CD4-positive, CD25-positive, alpha-beta regulatory T cell (primary cell): ENCODE results near the gene TMEM119. TPM values are rescaled to one million over a fixed set of nuclear protein-coding genes. Genes with fewer than 3 reads are reported as not detected.
A peak's percentile ranks its signal among the peaks of the same experiment; 100 is the strongest.

Experiments
- ATAC-seq, 2 donors: fragments of 150-1000 bp; cut with Tn5 transposase; one replicate each; pipeline ENCODE4 v1.10.0; 2021; ENCODE audit warnings: low read depth in 2 of 2, moderate number of reproducible peaks in 2 of 2, moderate library complexity in 1 of 2
- DNase-seq, 3 donors: peaks; one replicate each; pipeline versions ENCODE4 v3.0.0 to v3.0.0-alpha.2; 2012 to 2022; ENCODE audit warnings: mixed read lengths in 1 of 3
- H3K27ac ChIP-seq: one replicate; pipeline ENCODE4 v1.7.0; 2013; ENCODE audit warnings: mild to moderate bottlenecking, low read length; ENCODE audit not compliant: insufficient read depth, poor library complexity, severe bottlenecking
- H3K27me3 ChIP-seq: one replicate; pipeline ENCODE4 v1.7.0; 2013; ENCODE audit warnings: low read length; ENCODE audit not compliant: control insufficient read depth, insufficient read depth
- H3K36me3 ChIP-seq: one replicate; pipeline ENCODE4 v1.7.0; 2013; ENCODE audit warnings: mild to moderate bottlenecking, low read length, moderate library complexity; ENCODE audit not compliant: control insufficient read depth, insufficient read depth
- H3K4me1 ChIP-seq: 2 replicates; pipeline ENCODE4 v1.7.0; 2013; ENCODE audit warnings: mild to moderate bottlenecking, low read length; ENCODE audit not compliant: insufficient read depth, control insufficient read depth, poor library complexity, severe bottlenecking
- H3K4me3 ChIP-seq: one replicate; pipeline ENCODE4 v1.7.0; 2013; ENCODE audit warnings: low read depth, mild to moderate bottlenecking, low read length, moderate library complexity
- H3K9me3 ChIP-seq, 2 experiments: 1 replicate in 1 of 2; 2 replicates in 1 of 2; pipeline ENCODE4 v1.7.0; 2013; ENCODE audit warnings: low read length in 2 of 2, mild to moderate bottlenecking in 1 of 2, moderate library complexity in 1 of 2; ENCODE audit not compliant: control insufficient read depth in 2 of 2
- H3K27ac Mint-ChIP-seq, 3 donors: one replicate each; pipeline ENCODE4 v1.8.0; 2020 to 2022; ENCODE audit warnings: mild to moderate bottlenecking in 3 of 3, mixed read lengths in 3 of 3, moderate library complexity in 2 of 3
- H3K27me3 Mint-ChIP-seq: one replicate; pipeline ENCODE4 v1.8.0; 2022; ENCODE audit warnings: mild to moderate bottlenecking, mixed read lengths
- H3K36me3 Mint-ChIP-seq: one replicate; pipeline ENCODE4 v1.8.0; 2020; ENCODE audit warnings: mixed read lengths
- H3K4me1 Mint-ChIP-seq, 4 donors: one replicate each; pipeline ENCODE4 v1.8.0; 2020 to 2022; ENCODE audit warnings: mixed read lengths in 4 of 4, mild to moderate bottlenecking in 1 of 4
- H3K4me3 Mint-ChIP-seq, 4 donors: one replicate each; pipeline ENCODE4 v1.8.0; 2020 to 2022; ENCODE audit warnings: mild to moderate bottlenecking in 4 of 4, mixed read lengths in 4 of 4, moderate library complexity in 3 of 4
- H3K9me3 Mint-ChIP-seq, 7 donors: one replicate each; pipeline ENCODE4 v1.8.0; 2020 to 2022; ENCODE audit warnings: mixed read lengths in 7 of 7, mild to moderate bottlenecking in 3 of 7, moderate library complexity in 2 of 7
- polyA plus RNA-seq, 4 donors: library from polyadenylated mRNA; unstranded; fragments of 300-500 nt; fragmentation: Illumina TruSeq; gene quantifications; one replicate each; pipeline ENCODE4 v1.2.3, GENCODE V29; 2021
- total RNA-seq: library from RNA; stranded (reverse); gene quantifications from one replicate; pipeline ENCODE4 v1.2.3, GENCODE V29; 2022

TMEM119 gene
- total and polyA plus RNA-seq, 5 donors from 2014 or later: 0.90 to 5.9 (median 2.5) TPM; not detected in 1

DNA sequence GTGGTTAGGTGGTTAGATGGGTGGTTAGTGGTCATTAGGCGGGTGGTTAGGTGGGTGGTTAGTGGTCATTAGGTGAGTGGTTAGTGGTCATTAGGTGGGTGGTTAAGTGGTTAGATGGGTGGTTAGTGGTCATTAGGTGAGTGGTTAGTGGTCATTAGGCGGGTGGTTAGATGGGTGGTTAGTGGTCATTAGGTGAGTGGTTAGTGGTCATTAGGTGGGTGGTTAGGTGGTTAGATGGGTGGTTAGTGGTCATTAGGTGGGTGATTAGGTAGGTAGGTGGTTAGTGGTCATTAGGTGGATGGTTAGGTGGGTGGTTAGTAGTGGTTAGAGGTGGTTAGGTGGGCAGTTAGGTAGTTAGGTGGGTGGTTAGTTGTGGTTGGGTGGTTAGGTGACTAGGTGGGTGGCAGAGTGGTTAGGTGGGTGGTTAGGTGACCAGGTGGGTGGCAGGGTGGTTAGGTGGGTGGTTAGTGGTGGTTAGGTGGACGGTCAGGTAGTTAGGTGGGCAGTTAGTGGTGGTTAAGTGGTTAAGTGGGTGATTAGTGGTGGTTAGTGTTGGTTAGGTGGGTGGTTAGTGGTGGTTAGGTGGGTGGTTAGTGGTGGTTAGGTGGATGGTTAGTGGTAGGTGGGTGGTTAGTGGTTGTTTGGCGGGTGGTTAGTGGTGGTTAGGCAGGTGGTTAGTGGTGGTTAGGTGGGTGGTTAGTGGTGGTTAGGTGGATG lies 8.0 kb upstream of the TMEM119 start:
- no peak overlapping the region for H3K27ac ChIP-seq
- Mint-ChIP-seq H3K9me3 (no peaks in the 10 kb centered on the region), H3K4me3 (no peak overlapping the region), H3K27me3 (no peaks in the 10 kb centered on the region), H3K27ac (peak overlapping the region in 1 of 3 donors; percentile 80), H3K4me1 (no peaks in the 10 kb centered on the region), H3K36me3 (no peaks in the 10 kb centered on the region)
- no peak overlapping the region for H3K4me3 ChIP-seq
- no peaks in the 10 kb centered on the region for H3K9me3 ChIP-seq
- H3K27me3 ChIP-seq: no peaks in the 10 kb centered on the region
- DNase-seq (no peak), ATAC-seq (no peak)
- H3K4me1 ChIP-seq: no peaks in the 10 kb centered on the region
- no peaks in the 10 kb centered on the region for H3K36me3 ChIP-seq

DNA sequence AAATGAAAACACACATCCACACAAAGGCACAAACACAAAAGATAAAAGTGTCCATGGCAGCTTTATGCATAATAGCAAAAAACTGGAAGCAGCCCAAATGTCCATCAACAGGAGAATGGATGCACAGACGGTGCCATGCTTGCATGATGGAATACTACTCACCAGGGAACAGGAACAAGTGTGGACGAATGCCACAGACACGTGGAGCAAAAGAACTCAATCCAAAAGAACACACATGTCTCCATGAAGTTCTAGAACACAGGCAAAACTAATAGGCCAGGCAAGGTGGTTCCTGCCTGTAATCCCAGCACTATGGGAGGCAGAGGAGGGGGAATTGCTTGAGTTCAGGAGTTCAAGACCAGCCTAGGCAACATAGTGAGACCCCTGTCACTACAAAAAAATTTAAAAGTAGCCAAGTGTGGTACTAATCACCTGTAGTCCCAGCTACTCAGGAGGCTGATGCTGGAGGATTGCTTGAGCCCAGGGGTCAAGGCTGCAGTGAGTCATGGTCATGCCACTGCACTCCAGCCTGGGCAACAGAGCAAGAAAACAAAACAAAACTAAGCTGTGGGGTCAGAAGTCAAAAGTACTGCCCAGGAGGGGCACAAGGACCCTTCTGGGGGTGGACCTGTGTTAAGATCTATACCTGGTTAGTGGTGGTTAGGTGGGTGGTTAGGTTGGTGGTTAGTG lies 7.3 kb upstream of the TMEM119 start:
- H3K27ac ChIP-seq: no peak overlapping the region
- no peaks in the 10 kb centered on the region for H3K27me3 ChIP-seq
- no peak for ATAC-seq
- Mint-ChIP-seq H3K9me3 (no peaks in the 10 kb centered on the region), H3K4me3 (peak overlapping the region in 1 of 4 donors; percentile 39), H3K27ac (peak overlapping the region in 1 of 3 donors; percentile 80), H3K27me3 (no peaks in the 10 kb centered on the region), H3K4me1 (no peaks in the 10 kb centered on the region), H3K36me3 (no peaks in the 10 kb centered on the region)
- H3K9me3 ChIP-seq: no peaks in the 10 kb centered on the region
- no peak for DNase-seq
- H3K36me3 ChIP-seq: no peaks in the 10 kb centered on the region
- H3K4me3 ChIP-seq: no peak overlapping the region
- no peaks in the 10 kb centered on the region for H3K4me1 ChIP-seq

GRCh38 chr12:108604208-108604941 lies 6.5 kb upstream of the TMEM119 start:
- Histone ChIP-seq H3K4me3 (no peak overlapping the region), H3K27me3 (no peaks in the 10 kb centered on the region), H3K4me1 (no peaks in the 10 kb centered on the region), H3K9me3 (no peaks in the 10 kb centered on the region), H3K36me3 (no peaks in the 10 kb centered on the region), H3K27ac (no peak overlapping the region)
- DNase-seq (no peak), ATAC-seq (no peak)
- no peaks in the 10 kb centered on the region for H3K27me3 Mint-ChIP-seq
- H3K4me1 Mint-ChIP-seq: no peaks in the 10 kb centered on the region
- peak overlapping the region in 1 of 3 donors; percentile 52 for H3K27ac Mint-ChIP-seq
- H3K36me3 Mint-ChIP-seq: no peaks in the 10 kb centered on the region
- H3K9me3 Mint-ChIP-seq: no peaks in the 10 kb centered on the region
- H3K4me3 Mint-ChIP-seq: no peak overlapping the region

DNA sequence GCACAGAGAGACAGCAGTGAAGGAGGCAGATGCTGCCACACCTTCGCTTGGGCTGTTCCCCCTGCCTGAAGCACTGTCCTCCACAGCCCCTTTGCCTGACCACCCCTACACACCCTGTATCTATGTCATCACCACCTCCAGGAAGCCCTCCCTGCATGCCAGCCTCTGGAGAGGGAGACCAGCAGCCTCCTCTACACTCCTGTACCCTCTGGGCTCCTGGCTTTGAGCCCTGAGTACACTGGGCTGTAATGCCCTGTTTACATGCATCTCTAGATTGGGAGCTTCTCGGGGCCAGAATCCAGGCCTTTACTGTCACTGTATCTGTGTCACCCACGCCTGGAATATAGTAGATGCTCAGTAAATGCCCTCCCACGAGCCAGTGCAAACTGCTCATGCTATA lies 5.9 kb upstream of the TMEM119 start:
- ATAC-seq: no peak
- Mint-ChIP-seq H3K4me1 (no peaks in the 10 kb centered on the region), H3K27ac (no peak overlapping the region), H3K27me3 (peaks cover 3% of the 10 kb centered on the region), H3K4me3 (no peak overlapping the region), H3K9me3 (peaks cover 0 to 2% (median 0%) of the 10 kb centered on the region in 7 donors), H3K36me3 (no peaks in the 10 kb centered on the region)
- Histone ChIP-seq H3K4me3 (no peak overlapping the region), H3K27me3 (no peaks in the 10 kb centered on the region), H3K9me3 (no peaks in the 10 kb centered on the region), H3K4me1 (no peaks in the 10 kb centered on the region), H3K36me3 (no peaks in the 10 kb centered on the region), H3K27ac (no peak overlapping the region)
- DNase-seq: no peak

DNA sequence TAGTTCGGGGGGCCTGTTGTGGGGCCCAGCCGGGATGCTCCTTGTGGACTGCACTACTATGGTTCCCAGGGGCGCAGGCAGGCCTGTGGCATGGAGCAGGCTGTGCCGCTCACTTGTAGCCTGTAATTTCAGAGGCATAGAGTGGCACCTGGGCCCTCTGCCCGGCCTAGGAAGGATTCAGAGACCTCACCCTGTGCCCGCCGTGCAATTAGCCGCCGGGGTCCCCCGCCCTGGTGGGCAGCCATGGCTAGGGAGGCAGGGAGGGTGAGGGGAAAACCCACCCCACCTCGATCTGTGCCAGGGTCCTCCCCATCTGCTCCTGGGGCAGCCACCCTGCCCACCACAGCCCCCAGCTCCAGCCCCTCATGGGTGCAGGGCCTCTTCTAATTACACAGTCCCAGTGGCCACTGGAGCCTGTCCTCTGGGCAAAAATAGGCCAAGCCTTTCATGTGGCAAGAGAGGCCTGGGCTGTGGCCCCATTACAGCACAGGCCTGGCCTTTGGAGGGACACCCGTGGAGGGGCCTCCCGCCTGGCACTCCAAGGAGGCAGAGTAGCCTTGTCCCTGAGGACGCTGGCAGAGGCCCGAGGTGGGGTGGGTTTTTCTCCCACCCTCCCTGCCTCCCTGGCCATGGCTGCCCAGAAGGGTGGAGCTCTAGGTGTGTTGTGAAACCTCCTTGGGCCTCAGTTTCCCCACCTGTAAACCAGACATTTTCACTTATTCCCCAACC lies 5.3 kb upstream of the TMEM119 start:
- H3K4me1 ChIP-seq: no peaks in the 10 kb centered on the region
- no peak overlapping the region for H3K27ac ChIP-seq
- Mint-ChIP-seq H3K9me3 (peaks cover 0 to 2% (median 0%) of the 10 kb centered on the region in 7 donors), H3K4me3 (no peak overlapping the region), H3K36me3 (no peaks in the 10 kb centered on the region), H3K4me1 (no peaks in the 10 kb centered on the region), H3K27ac (no peak overlapping the region), H3K27me3 (peaks cover 6% of the 10 kb centered on the region)
- H3K4me3 ChIP-seq: no peak overlapping the region
- DNase-seq (no peak), ATAC-seq (no peak)
- H3K27me3 ChIP-seq: no peaks in the 10 kb centered on the region
- no peaks in the 10 kb centered on the region for H3K9me3 ChIP-seq
- no peaks in the 10 kb centered on the region for H3K36me3 ChIP-seq

- H3K27me3 Mint-ChIP-seq: peaks cover 14% of the 10 kb centered on the region
- H3K36me3 Mint-ChIP-seq: no peaks in the 10 kb centered on the region
- Histone ChIP-seq H3K4me1 (no peaks in the 10 kb centered on the region), H3K9me3 (no peaks in the 10 kb centered on the region), H3K27ac (no peak overlapping the region), H3K4me3 (no peak overlapping the region), H3K27me3 (no peaks in the 10 kb centered on the region), H3K36me3 (no peaks in the 10 kb centered on the region)
- H3K9me3 Mint-ChIP-seq: peaks cover 0 to 2% (median 0%) of the 10 kb centered on the region in 7 donors
- ATAC-seq (no peak), DNase-seq (no peak)
- no peaks in the 10 kb centered on the region for H3K4me1 Mint-ChIP-seq
- H3K27ac Mint-ChIP-seq: peak overlapping the region in 1 of 3 donors; percentile 74
- no peak overlapping the region for H3K4me3 Mint-ChIP-seq
These were observed 4.4 kb upstream of the TMEM119 start for GRCh38 chr12:108602209-108602705.

DNA sequence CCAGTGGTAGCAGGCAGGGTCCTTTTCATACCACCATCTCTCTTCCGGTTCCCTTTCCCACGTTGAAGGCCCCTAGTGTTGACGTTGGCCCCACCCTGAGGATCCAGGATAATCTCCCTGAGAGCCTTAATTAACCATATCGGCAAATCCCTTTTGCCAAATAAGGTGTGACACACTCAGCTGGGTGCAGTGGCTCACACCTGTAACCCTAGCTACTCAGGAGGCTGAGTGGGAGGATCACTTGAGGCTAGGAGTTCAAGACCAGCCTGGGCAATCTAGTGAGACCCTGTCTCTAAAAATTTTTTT lies 2.8 kb upstream of the TMEM119 start:
- Histone ChIP-seq H3K9me3 (no peaks in the 10 kb centered on the region), H3K27ac (no peak overlapping the region), H3K4me3 (no peak overlapping the region), H3K4me1 (no peaks in the 10 kb centered on the region), H3K27me3 (no peaks in the 10 kb centered on the region), H3K36me3 (no peaks in the 10 kb centered on the region)
- Mint-ChIP-seq H3K4me1 (no peaks in the 10 kb centered on the region), H3K27ac (no peak overlapping the region), H3K4me3 (no peak overlapping the region), H3K9me3 (peaks cover 0 to 2% (median 0%) of the 10 kb centered on the region in 7 donors), H3K27me3 (peaks cover 14% of the 10 kb centered on the region), H3K36me3 (no peaks in the 10 kb centered on the region)
- no peak for DNase-seq
- no peak for ATAC-seq
